Endothelial cell (in vitro differentiated cells): ENCODE data around the gene TTC16. TPM values are rescaled to one million over a fixed set of nuclear protein-coding genes. Genes with fewer than 3 reads are reported as not detected.

ENCODE experiments used
- DNase-seq: peaks from one replicate; pipeline ENCODE4 v3.0.0; 2021; ENCODE audit warnings: low spot score
- H3K27ac Mint-ChIP-seq: one replicate; pipeline ENCODE4 v1.8.0; 2021; ENCODE audit warnings: mixed read lengths, inconsistent platforms; ENCODE audit not compliant: unreplicated experiment
- H3K27me3 Mint-ChIP-seq: one replicate; pipeline ENCODE4 v1.8.0; 2021; ENCODE audit warnings: mild to moderate bottlenecking, moderate library complexity, mixed read lengths, inconsistent platforms; ENCODE audit not compliant: unreplicated experiment
- H3K36me3 Mint-ChIP-seq: one replicate; pipeline ENCODE4 v1.8.0; 2021; ENCODE audit warnings: mild to moderate bottlenecking, low read depth, mixed read lengths, inconsistent platforms; ENCODE audit not compliant: unreplicated experiment
- H3K4me1 Mint-ChIP-seq: one replicate; pipeline ENCODE4 v1.8.0; 2021; ENCODE audit warnings: mild to moderate bottlenecking, mixed read lengths, inconsistent platforms; ENCODE audit not compliant: unreplicated experiment
- H3K4me3 Mint-ChIP-seq: one replicate; pipeline ENCODE4 v1.8.0; 2021; ENCODE audit warnings: mild to moderate bottlenecking, mixed read lengths, inconsistent platforms; ENCODE audit not compliant: unreplicated experiment
- H3K9me3 Mint-ChIP-seq: one replicate; pipeline ENCODE4 v1.8.0; 2021; ENCODE audit warnings: mixed read lengths, inconsistent platforms; ENCODE audit not compliant: unreplicated experiment
- CTCF ChIP-seq: fragments of 200-600 bp; sonication (generic); IDR thresholded peaks from one replicate; pipeline ENCODE4 v1.5.0; 2021; ENCODE audit warnings: antibody characterized with exemption; ENCODE audit not compliant: unreplicated experiment
- total RNA-seq: library from RNA; stranded (reverse); fragmentation: NEBNext Ultra II Directional; extraction: Animal tissue kit (Norgen Biotek cat#: 25700); gene quantifications from one replicate; pipeline ENCODE4 v1.2.1, GENCODE V29; 2021; ENCODE audit not compliant: unreplicated experiment

Gene TTC16
- total RNA-seq, 1 donor from 2014 or later = 0.08 TPM

- peaks cover 14% of the 10 kb centered on the region for H3K27me3 Mint-ChIP-seq
- no peak for TF ChIP-seq CTCF
- H3K4me1 Mint-ChIP-seq = peaks cover 83% of the 10 kb centered on the region
- no peak for DNase-seq
- peak overlapping the region; percentile 90 for H3K27ac Mint-ChIP-seq
- no peaks in the 10 kb centered on the region for H3K9me3 Mint-ChIP-seq
- H3K36me3 Mint-ChIP-seq = peaks cover 50% of the 10 kb centered on the region
- peak overlapping the region; percentile 80 for H3K4me3 Mint-ChIP-seq
Observed at GRCh38 chr9:127765418-127765817, 49.5 kb downstream of the TTC16 start.

- peaks cover 45% of the 10 kb centered on the region for H3K36me3 Mint-ChIP-seq
- no peak for TF ChIP-seq CTCF
- H3K27ac Mint-ChIP-seq = peak overlapping the region; percentile 96
- DNase-seq = no peak
- H3K9me3 Mint-ChIP-seq = no peaks in the 10 kb centered on the region
- peaks cover 72% of the 10 kb centered on the region for H3K4me1 Mint-ChIP-seq
- H3K27me3 Mint-ChIP-seq = peaks cover 14% of the 10 kb centered on the region
- H3K4me3 Mint-ChIP-seq = peak overlapping the region; percentile 88
Observed at GRCh38 chr9:127767410-127767809, 51.5 kb downstream of the TTC16 start.

GRCh38 chr9:127767909-127768331 is 52.0 kb downstream of the TTC16 start:
- Mint-ChIP-seq H3K36me3 (peaks cover 41% of the 10 kb centered on the region), H3K4me3 (peak overlapping the region; percentile 95), H3K4me1 (peaks cover 67% of the 10 kb centered on the region), H3K27ac (peak overlapping the region; percentile 96), H3K27me3 (peaks cover 9% of the 10 kb centered on the region), H3K9me3 (no peaks in the 10 kb centered on the region)
- TF ChIP-seq CTCF = no peak
- peak; percentile 47 for DNase-seq

- peaks cover 9% of the 10 kb centered on the region for H3K27me3 Mint-ChIP-seq
- DNase-seq = no peak
- H3K4me3 Mint-ChIP-seq = peak overlapping the region; percentile 95
- H3K4me1 Mint-ChIP-seq = peaks cover 59% of the 10 kb centered on the region
- H3K36me3 Mint-ChIP-seq = peaks cover 37% of the 10 kb centered on the region
- TF ChIP-seq CTCF = no peak
- peak overlapping the region; percentile 96 for H3K27ac Mint-ChIP-seq
- H3K9me3 Mint-ChIP-seq = no peaks in the 10 kb centered on the region
Observed at GRCh38 chr9:127768698-127769097, 52.8 kb downstream of the TTC16 start.

- TF ChIP-seq CTCF = no peak
- DNase-seq = no peak
- Mint-ChIP-seq H3K36me3 (peaks cover 37% of the 10 kb centered on the region), H3K4me1 (peaks cover 55% of the 10 kb centered on the region), H3K4me3 (peak overlapping the region; percentile 95), H3K27ac (peak overlapping the region; percentile 96), H3K9me3 (no peaks in the 10 kb centered on the region), H3K27me3 (peaks cover 9% of the 10 kb centered on the region)
Observed at GRCh38 chr9:127769101-127769500, 53.2 kb downstream of the TTC16 start.
